ENCODE results near the gene C7orf57.

C7orf57 gene

GRCh38 chr7:48087349-48087748 is 52.0 kb downstream of the C7orf57 start:
- DNase-seq = no peak

GRCh38 chr7:48088559-48089045 is 53.3 kb downstream of the C7orf57 start:
- peak; percentile 90 for DNase-seq

- DNase-seq = no peak
These were observed 54.0 kb downstream of the C7orf57 start, which contains the start of gene UPP1 for GRCh38 chr7:48089046-48090003. UPP1 (plus strand) TSS chr7:48089265; CDS start chr7:48094784, 5,519 bp downstream.

- no peak for DNase-seq
These were observed 54.9 kb downstream of the C7orf57 start for GRCh38 chr7:48090095-48090805.

- no peak for DNase-seq
These were observed 56.4 kb downstream of the C7orf57 start for GRCh38 chr7:48091506-48092433.

- no peak for DNase-seq
These were observed 59.5 kb downstream of the C7orf57 start for GRCh38 chr7:48094861-48095293.

- no peak for DNase-seq
These were observed 60.9 kb downstream of the C7orf57 start for GRCh38 chr7:48096273-48096672.

GRCh38 chr7:48097521-48098231 is 62.3 kb downstream of the C7orf57 start:
- no peak for DNase-seq

GRCh38 chr7:48098846-48099245 is 63.5 kb downstream of the C7orf57 start:
- DNase-seq = no peak

GRCh38 chr7:48099781-48100180 is 64.4 kb downstream of the C7orf57 start:
- no peak for DNase-seq

GRCh38 chr7:48101352-48101751 is 66.0 kb downstream of the C7orf57 start:
- no peak for DNase-seq

- no peak for DNase-seq
These were observed 66.6 kb downstream of the C7orf57 start for GRCh38 chr7:48101968-48102367.

- DNase-seq = no peak
These were observed 67.2 kb downstream of the C7orf57 start for GRCh38 chr7:48102530-48102929.

- no peak for DNase-seq
These were observed 69.7 kb downstream of the C7orf57 start for GRCh38 chr7:48105045-48105444.

GRCh38 chr7:48106906-48107659 is 71.7 kb downstream of the C7orf57 start:
- DNase-seq = no peak

GRCh38 chr7:48107926-48108472 is 72.7 kb downstream of the C7orf57 start:
- no peak for DNase-seq

- DNase-seq = no peak
These were observed 73.9 kb downstream of the C7orf57 start for GRCh38 chr7:48108959-48109847.

- no peak for DNase-seq
These were observed 74.7 kb downstream of the C7orf57 start for GRCh38 chr7:48109848-48110663.

GRCh38 chr7:48110868-48111267 is 75.5 kb downstream of the C7orf57 start:
- DNase-seq = no peak

Measured in GOT3 (cell line).